Bronchial epithelial cell (primary cell): ENCODE data around the gene TDP1. TPM values are rescaled to one million over a fixed set of nuclear protein-coding genes. Genes with fewer than 3 reads are reported as not detected.
A peak's percentile ranks its signal among the peaks of the same experiment; 100 is the strongest.

Experiments
- DNase-seq: peaks from one replicate; pipeline ENCODE4 v3.0.0-alpha.2; 2010; ENCODE audit warnings: low read depth
- FAIRE-seq: peaks from 2 replicates; lab custom pipeline; 2011; peaks lifted over from hg19 to GRCh38; lab: Jason Lieb, UNC
- H3K27me3 ChIP-seq: 2 replicates; pipeline ENCODE4 v1.5.1; 2011; ENCODE audit warnings: low read length; ENCODE audit not compliant: control insufficient read depth, insufficient read depth
- H3K36me3 ChIP-seq: 2 replicates; pipeline ENCODE4 v1.5.1; 2011; ENCODE audit warnings: low read length; ENCODE audit not compliant: control insufficient read depth, insufficient read depth
- H3K4me3 ChIP-seq: 2 replicates; pipeline ENCODE4 v1.5.1; 2011; ENCODE audit warnings: mild to moderate bottlenecking, low read depth, low read length, control low read depth
- total RNA-seq: library from RNA; depleted of rRNA; stranded (reverse); fragments of >200 nt; gene quantifications from 2 replicates; pipeline ENCODE4 v1.2.1, GENCODE V29; 2014
- TF ChIP-seq, protein P1 (sequence below): IDR thresholded peaks from 2 replicates; pipeline ENCODE4 v1.5.1; 2011; ENCODE audit warnings: mild to moderate bottlenecking, moderate library complexity, low read length, control low read depth, inconsistent platforms; ENCODE audit not compliant: insufficient read depth, severe bottlenecking

TDP1 gene
- total RNA-seq, 1 donor from 2014 or later, result 13.2 TPM

DNA sequence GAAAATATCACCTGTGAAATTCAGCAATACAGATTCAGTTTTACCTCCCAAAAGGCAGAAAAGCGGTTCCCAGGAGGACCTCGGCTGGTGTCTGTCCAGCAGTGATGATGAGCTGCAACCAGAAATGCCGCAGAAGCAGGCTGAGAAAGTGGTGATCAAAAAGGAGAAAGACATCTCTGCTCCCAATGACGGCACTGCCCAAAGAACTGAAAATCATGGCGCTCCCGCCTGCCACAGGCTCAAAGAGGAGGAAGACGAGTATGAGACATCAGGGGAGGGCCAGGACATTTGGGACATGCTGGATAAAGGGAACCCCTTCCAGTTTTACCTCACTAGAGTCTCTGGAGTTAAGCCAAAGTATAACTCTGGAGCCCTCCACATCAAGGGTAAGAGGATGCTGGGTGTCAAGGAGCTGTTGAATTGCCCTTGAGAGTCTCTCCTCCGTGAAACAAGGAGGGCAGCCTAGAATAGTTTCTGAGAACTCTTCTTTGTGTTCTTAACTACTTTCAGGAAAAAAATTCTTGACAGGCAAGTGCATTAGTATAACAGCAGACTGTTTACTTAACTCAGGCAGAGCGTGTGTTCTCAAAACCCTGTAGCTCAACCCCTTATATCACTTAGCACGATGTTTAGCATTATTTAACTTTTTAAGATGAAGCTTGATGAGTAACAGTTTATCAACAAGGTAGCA lies 7.7 kb downstream of the TDP1 start:
- no peak for DNase-seq
- TF ChIP-seq, protein P1, sequence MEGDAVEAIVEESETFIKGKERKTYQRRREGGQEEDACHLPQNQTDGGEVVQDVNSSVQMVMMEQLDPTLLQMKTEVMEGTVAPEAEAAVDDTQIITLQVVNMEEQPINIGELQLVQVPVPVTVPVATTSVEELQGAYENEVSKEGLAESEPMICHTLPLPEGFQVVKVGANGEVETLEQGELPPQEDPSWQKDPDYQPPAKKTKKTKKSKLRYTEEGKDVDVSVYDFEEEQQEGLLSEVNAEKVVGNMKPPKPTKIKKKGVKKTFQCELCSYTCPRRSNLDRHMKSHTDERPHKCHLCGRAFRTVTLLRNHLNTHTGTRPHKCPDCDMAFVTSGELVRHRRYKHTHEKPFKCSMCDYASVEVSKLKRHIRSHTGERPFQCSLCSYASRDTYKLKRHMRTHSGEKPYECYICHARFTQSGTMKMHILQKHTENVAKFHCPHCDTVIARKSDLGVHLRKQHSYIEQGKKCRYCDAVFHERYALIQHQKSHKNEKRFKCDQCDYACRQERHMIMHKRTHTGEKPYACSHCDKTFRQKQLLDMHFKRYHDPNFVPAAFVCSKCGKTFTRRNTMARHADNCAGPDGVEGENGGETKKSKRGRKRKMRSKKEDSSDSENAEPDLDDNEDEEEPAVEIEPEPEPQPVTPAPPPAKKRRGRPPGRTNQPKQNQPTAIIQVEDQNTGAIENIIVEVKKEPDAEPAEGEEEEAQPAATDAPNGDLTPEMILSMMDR, result no peak
- H3K36me3 ChIP-seq, result peaks cover 11% of the 10 kb centered on the region
- no peak for FAIRE-seq
- H3K4me3 ChIP-seq, result no peak overlapping the region
- H3K27me3 ChIP-seq, result no peaks in the 10 kb centered on the region

DNA sequence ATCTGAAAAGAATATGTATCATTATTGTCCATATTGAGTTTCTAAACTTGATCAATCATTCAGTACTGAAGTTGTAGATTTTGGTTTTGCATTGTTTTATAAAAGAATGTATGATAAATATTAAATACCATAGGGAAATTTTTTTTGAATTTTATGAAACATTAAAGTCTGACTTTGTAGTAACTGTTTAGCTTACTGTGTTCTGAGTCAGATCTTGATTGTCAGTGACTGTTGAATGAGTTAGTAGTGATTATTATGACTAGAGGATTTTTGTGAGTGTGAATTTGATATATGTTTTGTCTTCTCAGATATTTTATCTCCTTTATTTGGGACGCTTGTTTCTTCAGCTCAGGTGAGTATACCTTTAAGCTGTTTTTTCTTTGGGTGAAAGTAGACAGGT lies 10.1 kb downstream of the TDP1 start:
- Histone ChIP-seq H3K36me3 (peaks cover 14% of the 10 kb centered on the region), H3K4me3 (no peak overlapping the region), H3K27me3 (no peaks in the 10 kb centered on the region)
- DNase-seq (no peak), FAIRE-seq (no peak)
- TF ChIP-seq, protein P1, result no peak

DNA sequence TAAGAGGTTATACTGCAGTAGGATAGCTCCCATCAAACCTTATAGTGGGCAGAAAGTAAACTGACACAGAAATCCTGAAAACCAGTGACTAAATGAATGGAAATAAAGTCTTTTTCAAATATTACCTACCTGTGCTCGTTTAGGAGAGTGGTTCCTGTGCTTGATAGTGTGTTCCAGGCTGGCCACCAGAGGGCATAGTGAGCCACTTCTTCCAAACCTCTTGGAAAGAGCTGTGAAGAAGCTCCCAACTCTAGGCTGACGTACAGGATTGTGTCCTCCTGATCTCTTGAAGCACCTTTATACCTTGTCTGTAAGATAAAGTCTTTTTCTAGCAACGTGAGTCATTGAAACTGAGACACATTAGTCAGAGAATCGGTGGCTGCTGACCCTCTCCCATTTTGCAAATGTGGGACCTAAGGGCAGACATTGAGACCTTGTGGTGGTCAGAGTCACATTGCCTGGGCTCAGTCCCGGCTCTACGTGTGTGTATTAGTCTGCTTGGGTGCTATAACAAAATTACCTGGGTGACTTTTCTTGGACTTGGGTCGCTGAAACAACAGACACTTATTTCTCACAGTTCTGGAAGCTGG lies 17.6 kb downstream of the TDP1 start:
- DNase-seq (peak; percentile 52), FAIRE-seq (peak; percentile 13)
- Histone ChIP-seq H3K36me3 (peaks cover 18% of the 10 kb centered on the region), H3K27me3 (no peaks in the 10 kb centered on the region), H3K4me3 (no peak overlapping the region)
- TF ChIP-seq, protein P1, result peak; percentile 84

DNA sequence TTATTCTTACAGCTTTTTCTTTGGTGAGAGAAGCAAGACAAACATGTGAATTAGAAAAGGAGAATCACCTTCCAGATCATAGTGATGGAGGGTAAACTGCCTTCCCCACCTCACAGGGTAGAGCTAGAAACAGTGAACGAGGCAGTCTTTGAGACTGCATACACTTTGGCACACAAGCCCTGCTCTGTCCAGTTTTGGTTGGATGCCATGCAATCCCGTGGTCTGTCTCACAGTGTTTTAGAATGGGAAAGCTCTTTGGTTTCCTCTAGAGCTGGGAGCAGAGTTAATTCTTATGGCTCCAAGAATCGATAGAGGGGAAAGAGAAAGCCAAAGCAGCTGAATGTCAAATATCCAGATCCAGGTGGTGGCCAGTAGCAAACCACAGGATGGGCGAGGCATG lies 21.9 kb downstream of the TDP1 start:
- Histone ChIP-seq H3K27me3 (no peaks in the 10 kb centered on the region), H3K4me3 (no peak overlapping the region), H3K36me3 (peaks cover 12% of the 10 kb centered on the region)
- FAIRE-seq (no peak), DNase-seq (no peak)
- TF ChIP-seq, protein P1, result no peak

DNA sequence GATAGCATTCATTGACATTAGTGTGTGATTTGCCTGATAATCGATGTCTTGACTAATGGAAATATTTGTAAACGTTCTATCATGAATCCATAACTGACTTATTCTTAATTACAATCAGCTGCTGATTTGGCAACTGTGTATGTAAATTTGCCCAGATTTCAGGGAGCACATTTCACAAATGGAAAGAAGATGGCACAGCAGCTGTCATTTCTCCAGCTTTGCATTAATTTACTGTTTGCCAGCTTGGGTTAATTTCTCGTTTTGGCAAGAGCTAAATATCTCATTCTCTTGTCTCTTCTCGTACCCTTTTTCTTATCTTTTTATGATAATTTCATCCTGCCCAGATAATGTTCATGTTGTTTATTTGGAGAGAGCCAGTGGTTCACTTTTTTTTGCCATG lies 22.9 kb downstream of the TDP1 start:
- DNase-seq (no peak), FAIRE-seq (no peak)
- Histone ChIP-seq H3K36me3 (peaks cover 12% of the 10 kb centered on the region), H3K4me3 (no peak overlapping the region), H3K27me3 (no peaks in the 10 kb centered on the region)
- TF ChIP-seq, protein P1, result no peak
